WTC11 (cell line): ENCODE data around the gene RBM44. TPM values are rescaled to one million over a fixed set of nuclear protein-coding genes. Genes with fewer than 3 reads are reported as not detected.

Experiments used
- ATAC-seq: fragments of 200-7000 bp; cut with Tn5 transposase; 2 replicates; pipeline ENCODE4 v1.10.0; 2021; ENCODE audit warnings: mild to moderate bottlenecking, moderate library complexity
- CTCF ChIA-PET: fragments of 300-600 bp; sonication (Branson Sonifier 250); formaldehyde crosslinking; loops from one replicate; lab custom pipeline; 2021; ENCODE audit warnings: antibody characterized with exemption; lab: Charles Lee
- POLR2A ChIA-PET: fragments of 350-600 bp; sonication (Branson Sonifier 250); formaldehyde crosslinking; loops from one replicate; lab custom pipeline; 2021; ENCODE audit warnings: antibody characterized with exemption; lab: Charles Lee
- DNase-seq: peaks from one replicate; pipeline ENCODE4 v3.0.0; 2021; ENCODE audit warnings: low spot score
- H3K27ac Mint-ChIP-seq: 2 replicates; pipeline ENCODE4 v1.8.0; 2021; ENCODE audit warnings: mixed read lengths
- H3K27me3 Mint-ChIP-seq: 2 replicates; pipeline ENCODE4 v1.8.0; 2021; ENCODE audit warnings: low read depth, mild to moderate bottlenecking, moderate library complexity, mixed read lengths
- H3K36me3 Mint-ChIP-seq: 2 replicates; pipeline ENCODE4 v1.8.0; 2021; ENCODE audit warnings: mixed read lengths
- H3K4me1 Mint-ChIP-seq: 2 replicates; pipeline ENCODE4 v1.8.0; 2022; ENCODE audit warnings: mixed read lengths
- H3K4me3 Mint-ChIP-seq: 2 replicates; pipeline ENCODE4 v1.8.0; 2021; ENCODE audit warnings: mild to moderate bottlenecking, moderate library complexity, mixed read lengths
- H3K9me3 Mint-ChIP-seq: 2 replicates; pipeline ENCODE4 v1.8.0; 2021; ENCODE audit warnings: mixed read lengths
- AFF4 ChIP-seq: sonication (generic); formaldehyde crosslinking; IDR thresholded peaks from 2 replicates; pipeline ENCODE4 v1.8.1; 2023; ENCODE audit warnings: mild to moderate bottlenecking, missing genetic modification reagents, borderline replicate concordance
- CREB1 ChIP-seq: sonication (generic); formaldehyde crosslinking; IDR thresholded peaks from 2 replicates; pipeline ENCODE4 v1.8.0; 2023; ENCODE audit warnings: mild to moderate bottlenecking, missing genetic modification reagents
- EMX1 ChIP-seq: fragments of 250-450 bp; sonication (Bioruptor Pico); IDR thresholded peaks from 2 replicates; pipeline ENCODE4 v1.8.0; 2021; ENCODE audit warnings: mild to moderate bottlenecking
- FOXP1 ChIP-seq: sonication (generic); formaldehyde crosslinking; IDR thresholded peaks from 2 replicates; pipeline ENCODE4 v1.8.0; 2022; ENCODE audit warnings: missing genetic modification reagents, mild to moderate bottlenecking, moderate library complexity, borderline replicate concordance
- KAT7 ChIP-seq: sonication (generic); formaldehyde crosslinking; IDR thresholded peaks from 2 replicates; pipeline ENCODE4 v1.8.1; 2023; ENCODE audit warnings: missing genetic modification reagents, mild to moderate bottlenecking, borderline replicate concordance
- NFE2L1 ChIP-seq: sonication (generic); formaldehyde crosslinking; IDR thresholded peaks from 2 replicates; pipeline ENCODE4 v1.8.1; 2023; ENCODE audit warnings: missing genetic modification reagents
- NR1H2 ChIP-seq: sonication (generic); formaldehyde crosslinking; IDR thresholded peaks from 2 replicates; pipeline ENCODE4 v1.9.0; 2021; ENCODE audit warnings: mild to moderate bottlenecking, moderate library complexity, missing genetic modification reagents
- SOX15 ChIP-seq: fragments of 250-450 bp; sonication (Bioruptor Pico); IDR thresholded peaks from 2 replicates; pipeline ENCODE4 v1.9.0; 2021; ENCODE audit warnings: mild to moderate bottlenecking
- TP53 ChIP-seq: sonication (generic); formaldehyde crosslinking; IDR thresholded peaks from 2 replicates; pipeline ENCODE4 v1.8.1; 2023; ENCODE audit warnings: mild to moderate bottlenecking, missing genetic modification reagents
- ZNF263 ChIP-seq: sonication (generic); formaldehyde crosslinking; IDR thresholded peaks from 2 replicates; pipeline ENCODE4 v1.8.1; 2022; ENCODE audit warnings: low read depth, mild to moderate bottlenecking, moderate library complexity, missing genetic modification reagents
- ZNF532 ChIP-seq: fragments of 250-450 bp; sonication (Bioruptor Pico); IDR thresholded peaks from 2 replicates; pipeline ENCODE4 v1.9.0; 2021; ENCODE audit warnings: mild to moderate bottlenecking, borderline replicate concordance
- ZNF671 ChIP-seq: fragments of 250-450 bp; sonication (Bioruptor Pico); IDR thresholded peaks from 2 replicates; pipeline ENCODE4 v1.8.0; 2021; ENCODE audit warnings: mild to moderate bottlenecking
- total RNA-seq: library from RNA; stranded (reverse); gene quantifications from 3 replicates; pipeline ENCODE4 v1.2.3, GENCODE V29; 2021
- TF ChIP-seq, protein P1 (sequence below): sonication (generic); formaldehyde crosslinking; IDR thresholded peaks from 2 replicates; pipeline ENCODE4 v1.8.1; 2022; ENCODE audit warnings: missing genetic modification reagents, borderline replicate concordance
- TF ChIP-seq, protein P2 (sequence below): sonication (generic); formaldehyde crosslinking; IDR thresholded peaks from 2 replicates; pipeline ENCODE4 v1.8.1; 2022; ENCODE audit warnings: low read depth, mild to moderate bottlenecking, moderate library complexity, missing genetic modification reagents, borderline replicate concordance
- TF ChIP-seq, protein P3 (sequence below): sonication (generic); formaldehyde crosslinking; IDR thresholded peaks from 2 replicates; pipeline ENCODE4 v1.8.0; 2022; ENCODE audit warnings: mild to moderate bottlenecking, missing genetic modification reagents
- TF ChIP-seq, protein P4 (sequence below): sonication (generic); formaldehyde crosslinking; IDR thresholded peaks from 2 replicates; pipeline ENCODE4 v1.8.0; 2022; ENCODE audit warnings: mild to moderate bottlenecking, missing genetic modification reagents

Gene RBM44
- total RNA-seq, 1 experiment from 2014 or later: 1.3 TPM

- Mint-ChIP-seq H3K4me3 (no peak overlapping the region), H3K27ac (no peak overlapping the region)
- no peak for ATAC-seq
- no peak for DNase-seq
- POLR2A ChIA-PET: no interaction called here
- no peak for TF ChIP-seq ZNF263
- TF ChIP-seq, protein P1, sequence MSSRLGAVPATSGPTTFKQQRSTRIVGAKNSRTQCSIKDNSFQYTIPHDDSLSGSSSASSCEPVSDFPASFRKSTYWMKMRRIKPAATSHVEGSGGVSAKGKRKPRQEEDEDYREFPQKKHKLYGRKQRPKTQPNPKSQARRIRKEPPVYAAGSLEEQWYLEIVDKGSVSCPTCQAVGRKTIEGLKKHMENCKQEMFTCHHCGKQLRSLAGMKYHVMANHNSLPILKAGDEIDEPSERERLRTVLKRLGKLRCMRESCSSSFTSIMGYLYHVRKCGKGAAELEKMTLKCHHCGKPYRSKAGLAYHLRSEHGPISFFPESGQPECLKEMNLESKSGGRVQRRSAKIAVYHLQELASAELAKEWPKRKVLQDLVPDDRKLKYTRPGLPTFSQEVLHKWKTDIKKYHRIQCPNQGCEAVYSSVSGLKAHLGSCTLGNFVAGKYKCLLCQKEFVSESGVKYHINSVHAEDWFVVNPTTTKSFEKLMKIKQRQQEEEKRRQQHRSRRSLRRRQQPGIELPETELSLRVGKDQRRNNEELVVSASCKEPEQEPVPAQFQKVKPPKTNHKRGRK: no peak
- TF ChIP-seq FOXP1 (CRISPR knock-in tag): no peak
- TF ChIP-seq, protein P2, sequence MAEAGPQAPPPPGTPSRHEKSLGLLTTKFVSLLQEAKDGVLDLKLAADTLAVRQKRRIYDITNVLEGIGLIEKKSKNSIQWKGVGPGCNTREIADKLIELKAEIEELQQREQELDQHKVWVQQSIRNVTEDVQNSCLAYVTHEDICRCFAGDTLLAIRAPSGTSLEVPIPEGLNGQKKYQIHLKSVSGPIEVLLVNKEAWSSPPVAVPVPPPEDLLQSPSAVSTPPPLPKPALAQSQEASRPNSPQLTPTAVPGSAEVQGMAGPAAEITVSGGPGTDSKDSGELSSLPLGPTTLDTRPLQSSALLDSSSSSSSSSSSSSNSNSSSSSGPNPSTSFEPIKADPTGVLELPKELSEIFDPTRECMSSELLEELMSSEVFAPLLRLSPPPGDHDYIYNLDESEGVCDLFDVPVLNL (CRISPR knock-in tag): no peak
- TF ChIP-seq ZNF671 (CRISPR knock-in tag): no peak
- no peak for TF ChIP-seq NR1H2 (CRISPR knock-in tag)
- no peak for TF ChIP-seq AFF4 (CRISPR knock-in tag)
- no peak for TF ChIP-seq EMX1 (CRISPR knock-in tag)
- TF ChIP-seq TP53 (CRISPR knock-in tag): no peak
- no peak for TF ChIP-seq NFE2L1 (CRISPR knock-in tag)
- TF ChIP-seq, protein P3, sequence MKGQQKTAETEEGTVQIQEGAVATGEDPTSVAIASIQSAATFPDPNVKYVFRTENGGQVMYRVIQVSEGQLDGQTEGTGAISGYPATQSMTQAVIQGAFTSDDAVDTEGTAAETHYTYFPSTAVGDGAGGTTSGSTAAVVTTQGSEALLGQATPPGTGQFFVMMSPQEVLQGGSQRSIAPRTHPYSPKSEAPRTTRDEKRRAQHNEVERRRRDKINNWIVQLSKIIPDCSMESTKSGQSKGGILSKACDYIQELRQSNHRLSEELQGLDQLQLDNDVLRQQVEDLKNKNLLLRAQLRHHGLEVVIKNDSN: no peak
- TF ChIP-seq SOX15 (CRISPR knock-in tag): no peak
- no peak for TF ChIP-seq CREB1 (CRISPR knock-in tag)
- TF ChIP-seq KAT7 (CRISPR knock-in tag): no peak
- TF ChIP-seq, protein P4, sequence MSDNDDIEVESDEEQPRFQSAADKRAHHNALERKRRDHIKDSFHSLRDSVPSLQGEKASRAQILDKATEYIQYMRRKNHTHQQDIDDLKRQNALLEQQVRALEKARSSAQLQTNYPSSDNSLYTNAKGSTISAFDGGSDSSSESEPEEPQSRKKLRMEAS: no peak
- TF ChIP-seq ZNF532 (CRISPR knock-in tag): no peak
- TF ChIP-seq, all 79 proteins: peak for 0
- no peaks in the 10 kb centered on the region; the same call in 1 of the 2 replicates for H3K27me3 Mint-ChIP-seq
- no peaks in the 10 kb centered on the region for H3K4me1 Mint-ChIP-seq
- CTCF ChIA-PET: no interaction called here
- no peaks in the 10 kb centered on the region for H3K36me3 Mint-ChIP-seq
- no peaks in the 10 kb centered on the region for H3K9me3 Mint-ChIP-seq
Observed at GRCh38 chr2:237835372-237835771, 36.8 kb downstream of the RBM44 start.
